ENCODE data around the gene CNTNAP4.

The CNTNAP4 gene

DNA sequence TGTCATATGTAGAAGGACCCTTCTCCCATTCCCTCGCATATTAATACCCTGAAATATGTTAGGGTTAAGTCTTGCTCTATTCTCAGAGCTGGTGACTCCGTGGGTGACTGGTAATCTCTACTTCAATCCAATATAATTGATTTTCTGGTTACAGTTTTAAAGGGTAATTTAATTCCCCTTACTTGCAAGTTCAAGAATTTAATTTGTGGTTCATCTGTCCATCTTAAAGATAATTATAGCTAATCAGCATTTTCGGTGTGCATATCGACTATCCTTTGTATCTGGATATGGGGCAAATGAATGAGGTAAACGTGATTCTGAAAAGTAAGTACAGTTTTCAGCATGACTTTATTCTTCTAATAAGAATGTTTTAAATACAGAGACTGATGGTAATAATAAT lies 250.0 kb downstream of the CNTNAP4 start:
- Histone ChIP-seq H3K79me2 (ENCODE audit: control insufficient read depth, low read length) (no peaks in the 10 kb centered on the region), H3K27ac (ENCODE audit: low read depth, low read length) (no peak overlapping the region), H4K20me1 (ENCODE audit: control insufficient read depth, insufficient read depth, low read depth, low read length) (no peaks in the 10 kb centered on the region), H3K9me2 (replicated peaks; ENCODE audit: control insufficient read depth, low read length) (no peaks in the 10 kb centered on the region), H3K9me3 (ENCODE audit: control insufficient read depth, insufficient read depth, low read length) (no peaks in the 10 kb centered on the region), H3K27me3 (ENCODE audit: control insufficient read depth, low read length) (no peaks in the 10 kb centered on the region), H3K36me3 (ENCODE audit: control insufficient read depth, low read length) (no peaks in the 10 kb centered on the region), H3F3A (ENCODE audit: control insufficient read depth, insufficient read depth) (no peaks in the 10 kb centered on the region), H3K4me2 (ENCODE audit: low read length) (no peak overlapping the region), H3K4me3 (ENCODE audit: low read length) (no peak overlapping the region), H3K4me1 (ENCODE audit: control insufficient read depth, low read length) (no peaks in the 10 kb centered on the region)
- no peak for TF ChIP-seq EZH2phosphoT487 (IDR thresholded peaks at IDR 0.05; ENCODE audit: borderline replicate concordance, low read length)
- TF ChIP-seq, protein P1, sequence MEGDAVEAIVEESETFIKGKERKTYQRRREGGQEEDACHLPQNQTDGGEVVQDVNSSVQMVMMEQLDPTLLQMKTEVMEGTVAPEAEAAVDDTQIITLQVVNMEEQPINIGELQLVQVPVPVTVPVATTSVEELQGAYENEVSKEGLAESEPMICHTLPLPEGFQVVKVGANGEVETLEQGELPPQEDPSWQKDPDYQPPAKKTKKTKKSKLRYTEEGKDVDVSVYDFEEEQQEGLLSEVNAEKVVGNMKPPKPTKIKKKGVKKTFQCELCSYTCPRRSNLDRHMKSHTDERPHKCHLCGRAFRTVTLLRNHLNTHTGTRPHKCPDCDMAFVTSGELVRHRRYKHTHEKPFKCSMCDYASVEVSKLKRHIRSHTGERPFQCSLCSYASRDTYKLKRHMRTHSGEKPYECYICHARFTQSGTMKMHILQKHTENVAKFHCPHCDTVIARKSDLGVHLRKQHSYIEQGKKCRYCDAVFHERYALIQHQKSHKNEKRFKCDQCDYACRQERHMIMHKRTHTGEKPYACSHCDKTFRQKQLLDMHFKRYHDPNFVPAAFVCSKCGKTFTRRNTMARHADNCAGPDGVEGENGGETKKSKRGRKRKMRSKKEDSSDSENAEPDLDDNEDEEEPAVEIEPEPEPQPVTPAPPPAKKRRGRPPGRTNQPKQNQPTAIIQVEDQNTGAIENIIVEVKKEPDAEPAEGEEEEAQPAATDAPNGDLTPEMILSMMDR (IDR thresholded peaks at IDR 0.05; ENCODE audit: low read depth, low read length, poor library complexity, severe bottlenecking), result no peak

DNA sequence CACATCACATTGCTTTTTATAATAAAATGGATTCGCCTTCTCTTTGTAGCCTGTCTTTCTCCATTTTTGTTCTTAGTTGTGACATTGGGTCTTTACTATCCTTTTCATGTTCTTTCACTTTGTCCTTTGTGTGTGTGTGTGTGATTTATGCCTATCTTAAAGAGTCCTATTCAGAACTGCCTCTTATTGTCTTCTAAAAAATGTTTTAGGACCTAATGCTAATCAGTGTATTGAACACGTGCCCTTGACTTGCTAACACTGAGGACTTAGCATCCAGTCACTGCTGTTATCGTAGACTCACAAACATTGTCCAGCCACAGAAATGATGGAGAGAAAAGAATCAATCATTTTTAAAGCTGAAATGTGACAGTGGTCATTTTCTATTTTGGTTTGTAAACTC lies 251.9 kb downstream of the CNTNAP4 start:
- Histone ChIP-seq H3K4me3 (ENCODE audit: low read length) (no peak overlapping the region), H3K9me3 (ENCODE audit: control insufficient read depth, insufficient read depth, low read length) (no peaks in the 10 kb centered on the region)

DNA sequence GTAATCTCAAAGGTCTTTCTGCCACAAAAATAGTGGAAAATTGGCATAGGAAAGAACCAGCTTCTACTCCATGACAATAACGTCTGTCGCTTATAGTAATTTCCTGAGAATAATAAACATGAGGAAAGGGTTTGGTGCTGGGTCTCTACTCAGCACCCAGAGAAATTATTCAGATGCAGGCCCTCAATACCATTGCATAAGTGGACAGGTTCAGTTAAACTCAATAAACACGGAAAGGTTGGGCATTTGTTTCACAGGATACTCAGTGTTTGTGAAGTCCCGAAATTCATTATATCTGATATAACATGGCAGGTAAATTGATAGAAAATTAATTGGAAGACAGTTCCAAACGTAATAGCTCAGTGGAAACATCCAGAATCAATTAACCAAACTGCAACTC lies 254.0 kb downstream of the CNTNAP4 start:
- H3K4me2 ChIP-seq (ENCODE audit: low read length), result no peak overlapping the region
- H4K20me1 ChIP-seq (ENCODE audit: control insufficient read depth, insufficient read depth, low read depth, low read length), result no peaks in the 10 kb centered on the region
- TF ChIP-seq, protein P1 (IDR thresholded peaks at IDR 0.05; ENCODE audit: low read depth, low read length, poor library complexity, severe bottlenecking), result no peak
- no peak for TF ChIP-seq EZH2phosphoT487 (IDR thresholded peaks at IDR 0.05; ENCODE audit: borderline replicate concordance, low read length)
- no peaks in the 10 kb centered on the region for H3K9me3 ChIP-seq (ENCODE audit: control insufficient read depth, insufficient read depth, low read length)
- H3K27ac ChIP-seq (ENCODE audit: low read depth, low read length), result no peak overlapping the region
- H3K36me3 ChIP-seq (ENCODE audit: control insufficient read depth, low read length), result no peaks in the 10 kb centered on the region
- H3K27me3 ChIP-seq (ENCODE audit: control insufficient read depth, low read length), result no peaks in the 10 kb centered on the region
- no peaks in the 10 kb centered on the region for H3K4me1 ChIP-seq (ENCODE audit: control insufficient read depth, low read length)
- no peaks in the 10 kb centered on the region for H3K79me2 ChIP-seq (ENCODE audit: control insufficient read depth, low read length)
- no peaks in the 10 kb centered on the region for H3K9me2 ChIP-seq (replicated peaks; ENCODE audit: control insufficient read depth, low read length)
- no peaks in the 10 kb centered on the region for H3F3A ChIP-seq (ENCODE audit: control insufficient read depth, insufficient read depth)
- no peak overlapping the region for H3K4me3 ChIP-seq (ENCODE audit: low read length)

More for the DNA sequence above, 251.9 kb downstream of the CNTNAP4 start:
- Histone ChIP-seq H3K9me2 (replicated peaks; ENCODE audit: control insufficient read depth, low read length) (no peaks in the 10 kb centered on the region), H3K4me1 (ENCODE audit: control insufficient read depth, low read length) (no peaks in the 10 kb centered on the region), H3K36me3 (ENCODE audit: control insufficient read depth, low read length) (no peaks in the 10 kb centered on the region), H3K27me3 (ENCODE audit: control insufficient read depth, low read length) (no peaks in the 10 kb centered on the region), H3F3A (ENCODE audit: control insufficient read depth, insufficient read depth) (no peaks in the 10 kb centered on the region), H3K4me2 (ENCODE audit: low read length) (no peak overlapping the region), H3K79me2 (ENCODE audit: control insufficient read depth, low read length) (no peaks in the 10 kb centered on the region), H4K20me1 (ENCODE audit: control insufficient read depth, insufficient read depth, low read depth, low read length) (no peaks in the 10 kb centered on the region), H3K27ac (ENCODE audit: low read depth, low read length) (no peak overlapping the region)
- TF ChIP-seq, protein P1 (IDR thresholded peaks at IDR 0.05; ENCODE audit: low read depth, low read length, poor library complexity, severe bottlenecking), result no peak
- TF ChIP-seq EZH2phosphoT487 (IDR thresholded peaks at IDR 0.05; ENCODE audit: borderline replicate concordance, low read length), result no peak
